Bronchial epithelial cell (primary cell): Measurements from ENCODE around the gene CHST5. TPM values are rescaled to one million over a fixed set of nuclear protein-coding genes. Genes with fewer than 3 reads are reported as not detected.
"Not testable (repeated sequence)": the region's sequence is repeated elsewhere in the genome, so short reads cannot be mapped to it uniquely, and the experiment has no call there.

ENCODE experiments used
- DNase-seq: peaks from one replicate; pipeline ENCODE4 v3.0.0-alpha.2; 2010; ENCODE audit warnings: low read depth
- FAIRE-seq: peaks from 2 replicates; lab custom pipeline; 2011; peaks lifted over from hg19 to GRCh38; lab: Jason Lieb, UNC
- H3K27me3 ChIP-seq: 2 replicates; pipeline ENCODE4 v1.5.1; 2011; ENCODE audit warnings: low read length; ENCODE audit not compliant: control insufficient read depth, insufficient read depth
- H3K36me3 ChIP-seq: 2 replicates; pipeline ENCODE4 v1.5.1; 2011; ENCODE audit warnings: low read length; ENCODE audit not compliant: control insufficient read depth, insufficient read depth
- H3K4me3 ChIP-seq: 2 replicates; pipeline ENCODE4 v1.5.1; 2011; ENCODE audit warnings: mild to moderate bottlenecking, low read depth, low read length, control low read depth
- CTCF ChIP-seq: IDR thresholded peaks from 2 replicates; pipeline ENCODE4 v1.5.1; 2011; ENCODE audit warnings: mild to moderate bottlenecking, moderate library complexity, low read length, control low read depth, inconsistent platforms; ENCODE audit not compliant: insufficient read depth, severe bottlenecking
- total RNA-seq: library from RNA; depleted of rRNA; stranded (reverse); fragments of >200 nt; gene quantifications from 2 replicates; pipeline ENCODE4 v1.2.1, GENCODE V29; 2014

CHST5 gene
- total RNA-seq, 1 donor from 2014 or later, result not detected

- no peak for TF ChIP-seq CTCF
- Histone ChIP-seq H3K4me3 (no peak overlapping the region), H3K36me3 (no peaks in the 10 kb centered on the region), H3K27me3 (no peaks in the 10 kb centered on the region)
- FAIRE-seq (no peak), DNase-seq (no peak)
These were observed 29.8 kb downstream of the CHST5 start for GRCh38 chr16:75506107-75506506.

- H3K4me3 ChIP-seq, result no peak overlapping the region
- H3K27me3 ChIP-seq, result no peaks in the 10 kb centered on the region
- H3K36me3 ChIP-seq, result no peaks in the 10 kb centered on the region
- no peak for TF ChIP-seq CTCF
- FAIRE-seq (no peak), DNase-seq (no peak)
These were observed 32.1 kb downstream of the CHST5 start for GRCh38 chr16:75503801-75504200.

- no peak overlapping the region for H3K4me3 ChIP-seq
- DNase-seq, result peak; percentile 71
- H3K36me3 ChIP-seq, result no peaks in the 10 kb centered on the region
- no peak for FAIRE-seq
- TF ChIP-seq CTCF, result no peak
- H3K27me3 ChIP-seq, result no peaks in the 10 kb centered on the region
These were observed 32.8 kb downstream of the CHST5 start for GRCh38 chr16:75502916-75503605.

- H3K36me3 ChIP-seq, FAIRE-seq, H3K27me3 ChIP-seq, H3K4me3 ChIP-seq: not testable (repeated sequence)
- DNase-seq, result peak; percentile 77
These were observed 34.1 kb downstream of the CHST5 start for GRCh38 chr16:75501820-75502219.

- Histone ChIP-seq H3K36me3 (no peaks in the 10 kb centered on the region), H3K27me3 (no peaks in the 10 kb centered on the region), H3K4me3 (no peak overlapping the region)
- DNase-seq (no peak), FAIRE-seq (no peak)
- no peak for TF ChIP-seq CTCF
These were observed 34.5 kb downstream of the CHST5 start for GRCh38 chr16:75501359-75501758.

GRCh38 chr16:75498605-75499322 is 37.1 kb downstream of the CHST5 start:
- not testable (repeated sequence) for H3K36me3 ChIP-seq, H3K4me3 ChIP-seq, FAIRE-seq
- peak; percentile 43 for DNase-seq
- H3K27me3 ChIP-seq, result peaks cover 11% of the 10 kb centered on the region
